Heart right ventricle (tissue), 16 donors: ENCODE data around the gene CBX1. TPM values are rescaled to one million over a fixed set of nuclear protein-coding genes. Genes with fewer than 3 reads are reported as not detected.

Source experiments
- ATAC-seq, 8 donors: fragments of 200-7000 bp; cut with Tn5 transposase; one replicate each; pipeline ENCODE4 v1.9.1; 2020; ENCODE audit warnings: mild to moderate bottlenecking in 8 of 8, moderate library complexity in 8 of 8, moderate number of reproducible peaks in 1 of 8
- DNase-seq, 2 donors: peaks; one replicate each; pipeline ENCODE4 v3.0.0-alpha.2; 2020
- H3K27ac ChIP-seq, 10 donors: fragments of 200-600 bp; sonication (generic) in 2 of 10; one replicate each; pipeline versions ENCODE4 v1.5.0 to v1.8.0; 2020 to 2022; ENCODE audit warnings: mild to moderate bottlenecking in 3 of 10
- H3K27me3 ChIP-seq, 7 donors: fragments of 200-600 bp; one replicate each; pipeline ENCODE4 v1.8.0; 2021 to 2022; ENCODE audit warnings: mild to moderate bottlenecking in 2 of 7
- H3K36me3 ChIP-seq, 9 donors: fragments of 200-600 bp; sonication (generic) in 1 of 9; one replicate each; pipeline versions ENCODE4 v1.5.0 to v1.8.0; 2020 to 2022; ENCODE audit warnings: mild to moderate bottlenecking in 2 of 9
- H3K4me1 ChIP-seq, 9 donors: fragments of 200-600 bp; sonication (generic) in 1 of 9; one replicate each; pipeline versions ENCODE4 v1.5.0 to v1.8.0; 2020 to 2022; ENCODE audit warnings: mild to moderate bottlenecking in 4 of 9
- H3K4me3 ChIP-seq, 10 donors: fragments of 200-600 bp; sonication (generic) in 2 of 10; one replicate each; pipeline versions ENCODE4 v1.5.0 to v1.8.0; 2020 to 2022; ENCODE audit warnings: mild to moderate bottlenecking in 7 of 10, moderate library complexity in 2 of 10
- H3K9me3 ChIP-seq, 11 donors: fragments of 200-600 bp in 10 of 11; sonication (generic) in 2 of 11; one replicate each; pipeline versions ENCODE4 v1.5.0 to v1.8.0; 2013 to 2022; ENCODE audit warnings: mild to moderate bottlenecking in 2 of 11, control low read depth in 1 of 11, moderate library complexity in 1 of 11
- CTCF ChIP-seq, 9 donors: fragments of 200-600 bp; sonication (generic) in 2 of 9; IDR thresholded peaks; one replicate each; pipeline versions ENCODE4 v1.5.0 to v1.8.0; 2021 to 2022; ENCODE audit warnings: antibody characterized with exemption in 9 of 9, mild to moderate bottlenecking in 5 of 9, moderate library complexity in 1 of 9
- WGBS, 2 donors: extraction: QIAGEN DNeasy Blood & Tissue Kit; methylation state at CpG; one replicate each; pipeline ENCODE4 v1.1.7; 2013; ENCODE audit warnings: inconsistent platforms in 1 of 2; 5-methylcytosine and 5-hydroxymethylcytosine counted together
- intact Hi-C, 10 donors: fragments of 100-400 bp; cut with DNase I; formaldehyde crosslinking; loops; one replicate each; pipeline versions ENCODE4 v1.11.1 to v1.14.2; 2022
- polyA plus RNA-seq, 2 donors: library from polyadenylated mRNA; stranded (reverse); fragments of 200-250 nt; gene quantifications; one replicate each; pipeline ENCODE4 v1.2.3, GENCODE V29; 2013
- total RNA-seq, 10 donors: library from RNA; stranded (reverse); fragmentation: NEBNext Ultra II Directional in 3 of 10; extraction: Animal tissue kit (Norgen Biotek cat#: 25700) in 3 of 10; gene quantifications; one replicate each; pipeline versions ENCODE4 v1.2.1 to v1.2.4, GENCODE V29; 2021 to 2023
- donor health status: Arrhythmogenic right ventricular cardiomyopathy.
- donor health status: ischemic (EF 13 %, LVEDD 7.1; RV severe dilation, severe dysfunction).
- donor health status: healthy with polysubstance abuse.
- donor health status: DM: no; HTN: yes; CAD: no.
- donor health status: DM: no; HTN: no; CAD: no.
- donor health status: ischemic (EF 25% LVEDD 6.9; RV normal size, moderate dysfunction).
- donor health status: ischemic (EF 25% LVEDD 5.7; RV mildly dilated, moderate dysfunction).
- donor health status: healthy.
- donor health status: DM: yes; HTN: yes; CAD: no.
- donor health status: Ischemic cardiomyopathy.
- donor health status: ischemic (EF 35%, LVEDD 5.7; RV mildly dilated, moderate dysfunction).
- donor health status: nonischemic (EF 11% LVEDD 7.7; RV severe dilation, severe dysfunction).
- donor health status: DM: yes; HTN: yes; CAD: no.
- donor health status: PGD.
- donor health status: ischemic (EF 29% LVEDD 5.4; RV normal size, mild dysfunction).
- donor health status: nonischemic (EF 23%, LVEDD 6.1; RV moderate dilation, normal function).

The CBX1 gene
- total and polyA plus RNA-seq, 12 donors = 19.8 to 40.8 (median 35.9) TPM

DNA sequence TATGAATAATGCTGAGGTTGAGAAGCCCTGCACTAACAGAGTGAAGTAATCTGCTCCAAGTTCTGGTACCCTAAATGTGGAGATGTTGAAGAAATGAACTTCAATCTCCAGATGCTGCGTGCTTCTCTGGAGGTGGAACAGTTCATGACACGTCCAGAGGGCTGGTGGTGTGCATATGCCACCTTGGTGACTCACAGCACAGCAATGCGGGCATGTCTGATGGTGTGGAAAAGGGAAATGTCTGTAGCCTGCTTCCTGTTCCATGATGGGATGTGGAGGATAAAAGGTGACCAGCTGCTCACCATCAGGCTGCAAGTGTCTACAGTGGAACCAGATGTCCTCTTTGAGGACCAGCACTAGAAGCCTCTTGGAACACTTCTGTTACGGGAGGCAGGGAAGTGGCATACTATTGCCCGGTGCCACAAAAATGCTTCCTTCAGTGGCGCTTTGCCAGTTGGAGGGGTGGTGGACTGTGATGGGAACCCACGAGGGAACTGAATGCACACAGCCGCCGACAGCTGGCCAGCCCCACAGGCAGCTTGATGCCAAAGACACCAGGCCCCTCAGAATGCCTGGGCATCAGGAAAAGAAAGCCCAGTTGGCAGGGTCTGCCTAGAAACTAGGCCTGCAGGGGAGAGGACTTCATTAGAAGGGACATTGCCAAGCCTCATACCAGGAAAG is 26.2 kb upstream of the CBX1 start:
- no peak for DNase-seq
- TF ChIP-seq CTCF (IDR thresholded peaks at IDR 0.05) = no peak
- H3K4me1 ChIP-seq = peaks cover 0 to 9% (median 0%) of the 10 kb centered on the region in 9 donors
- H3K27ac ChIP-seq = no peak overlapping the region
- H3K9me3 ChIP-seq = no peaks in the 10 kb centered on the region
- WGBS, 2 donors = 72 to 76% methylated on average over 9 of the region's 9 CpGs
- H3K27me3 ChIP-seq = peaks cover 0 to 3% (median 0%) of the 10 kb centered on the region in 7 donors
- intact Hi-C loops = loop anchor here in 4 of 10 donors (5.0 kb wide), 3 partner anchors 45 to 100 kb away; no protein-coding TSS in a partner anchor
- H3K36me3 ChIP-seq = peaks cover 0 to 45% (median 4%) of the 10 kb centered on the region in 9 donors
- ATAC-seq = no peak
- H3K4me3 ChIP-seq = no peak overlapping the region

GRCh38 chr17:48126532-48126850 is 25.2 kb upstream of the CBX1 start:
- no peak for TF ChIP-seq CTCF (IDR thresholded peaks at IDR 0.05)
- Histone ChIP-seq H3K4me3 (no peak overlapping the region), H3K4me1 (peaks cover 0 to 6% (median 0%) of the 10 kb centered on the region in 9 donors), H3K9me3 (no peaks in the 10 kb centered on the region), H3K27ac (no peak overlapping the region), H3K36me3 (peaks cover 0 to 55% (median 13%) of the 10 kb centered on the region in 9 donors), H3K27me3 (peaks cover 0 to 3% (median 0%) of the 10 kb centered on the region in 7 donors)
- DNase-seq (no peak), ATAC-seq (no peak)
- intact Hi-C loops = loop anchor here in 4 of 10 donors (5.0 kb wide), 3 partner anchors 44 to 99 kb away; no protein-coding TSS in a partner anchor
- WGBS, 2 donors = 76 to 82% methylated on average over 7 of the region's 7 CpGs

- intact Hi-C loops = loop anchor here in 4 of 10 donors (5.0 kb wide), 3 partner anchors 44 to 99 kb away; no protein-coding TSS in a partner anchor
- H3K4me3 ChIP-seq = no peak overlapping the region
- peaks cover 0 to 3% (median 0%) of the 10 kb centered on the region in 7 donors for H3K27me3 ChIP-seq
- no peak for DNase-seq
- peaks cover 0 to 6% (median 0%) of the 10 kb centered on the region in 9 donors for H3K4me1 ChIP-seq
- no peak for ATAC-seq
- no peaks in the 10 kb centered on the region for H3K9me3 ChIP-seq
- H3K27ac ChIP-seq = no peak overlapping the region
- no peak for TF ChIP-seq CTCF (IDR thresholded peaks at IDR 0.05)
- WGBS, 2 donors = 64 to 73% methylated on average over 9 of the region's 9 CpGs
- H3K36me3 ChIP-seq = peaks cover 0 to 60% (median 18%) of the 10 kb centered on the region in 9 donors
These were observed 24.7 kb upstream of the CBX1 start for GRCh38 chr17:48125829-48126531.

DNA sequence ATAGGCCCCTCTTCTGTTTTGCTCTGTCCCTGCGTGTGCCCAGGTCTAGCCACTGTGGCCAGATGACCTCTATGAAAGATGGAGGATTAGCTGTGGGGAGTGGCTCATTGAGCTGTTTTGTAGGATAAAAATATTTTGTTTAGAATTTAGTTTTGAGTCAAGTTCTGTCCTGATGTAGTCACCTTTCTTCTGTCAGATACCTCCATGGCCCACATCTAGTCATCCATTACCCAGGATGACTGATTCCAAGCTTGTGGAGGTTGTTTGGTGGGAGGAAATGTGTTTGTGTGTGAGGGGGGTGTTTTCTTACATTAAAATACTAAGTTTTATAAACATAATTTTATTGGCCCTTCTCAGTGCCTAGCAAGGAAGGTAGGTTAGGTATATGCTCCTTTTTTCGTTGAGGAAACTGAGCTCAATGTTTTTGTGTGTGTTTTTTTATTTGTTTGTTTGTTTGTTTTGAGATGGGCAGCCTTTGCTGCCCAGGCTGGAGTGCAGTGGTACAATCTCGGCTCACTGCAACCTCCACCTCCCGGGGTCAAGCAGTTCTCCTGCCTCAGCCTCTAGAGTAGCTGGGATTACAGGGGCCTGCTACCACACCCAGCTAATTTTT is 22.6 kb upstream of the CBX1 start:
- TF ChIP-seq CTCF (IDR thresholded peaks at IDR 0.05) = no peak
- WGBS, 2 donors = 93 to 99% methylated on average over 4 of the region's 4 CpGs
- Histone ChIP-seq H3K36me3 (peaks cover 0 to 78% (median 25%) of the 10 kb centered on the region in 9 donors), H3K9me3 (no peaks in the 10 kb centered on the region), H3K4me1 (peaks cover 0 to 6% (median 0%) of the 10 kb centered on the region in 9 donors), H3K27ac (no peak overlapping the region), H3K27me3 (no peaks in the 10 kb centered on the region), H3K4me3 (no peak overlapping the region)
- no peak for ATAC-seq
- no peak for DNase-seq
- intact Hi-C loops = loop anchor here in 1 of 10 donors (5.0 kb wide), 1 partner anchor 37 kb away; no protein-coding TSS in a partner anchor
